ENCODE measurements around the gene ACAT2.
"Not testable (repeated sequence)": the region's sequence is repeated elsewhere in the genome, so short reads cannot be mapped to it uniquely, and the experiment has no call there.

Gene ACAT2

GRCh38 chr6:159790956-159791598, 29.2 kb downstream of the ACAT2 start:
- Histone ChIP-seq H3K4me1 (ENCODE audit: insufficient read depth, insufficient read length) (no peaks in the 10 kb centered on the region), H3K4me3 (ENCODE audit: insufficient read length, low read depth) (peak overlapping the region; percentile 94), H3K9me3 (ENCODE audit: insufficient read depth, low read length) (no peaks in the 10 kb centered on the region), H3K27me3 (ENCODE audit: insufficient read depth, insufficient read length) (no peaks in the 10 kb centered on the region), H3K9ac (ENCODE audit: insufficient read length, low read depth) (peak overlapping the region; percentile 99), H3K36me3 (ENCODE audit: insufficient read depth, insufficient read length, low read length) (peaks cover 65% of the 10 kb centered on the region)
- no peak for DNase-seq (ENCODE audit: low read depth, low spot score)
- TF ChIP-seq YY1 (IDR thresholded peaks at IDR 0.05; ENCODE audit: insufficient read depth, insufficient read length) (no peak), ZNF274 (IDR thresholded peaks at IDR 0.05; ENCODE audit: low read depth, low read length) (no peak), SUZ12 (IDR thresholded peaks at IDR 0.05; ENCODE audit: extremely low read depth, insufficient read depth, insufficient read length) (no peak)

GRCh38 chr6:159794976-159795375, 33.1 kb downstream of the ACAT2 start:
- not testable (repeated sequence) for H3K9ac ChIP-seq (ENCODE audit: insufficient read length, low read depth); H3K4me1 ChIP-seq (ENCODE audit: insufficient read depth, insufficient read length); H3K27me3 ChIP-seq (ENCODE audit: insufficient read depth, insufficient read length); H3K4me3 ChIP-seq (ENCODE audit: insufficient read length, low read depth); H3K9me3 ChIP-seq (ENCODE audit: insufficient read depth, low read length); DNase-seq (ENCODE audit: low read depth, low spot score)
- H3K36me3 ChIP-seq (ENCODE audit: insufficient read depth, insufficient read length, low read length), result peaks cover 75% of the 10 kb centered on the region

DNA sequence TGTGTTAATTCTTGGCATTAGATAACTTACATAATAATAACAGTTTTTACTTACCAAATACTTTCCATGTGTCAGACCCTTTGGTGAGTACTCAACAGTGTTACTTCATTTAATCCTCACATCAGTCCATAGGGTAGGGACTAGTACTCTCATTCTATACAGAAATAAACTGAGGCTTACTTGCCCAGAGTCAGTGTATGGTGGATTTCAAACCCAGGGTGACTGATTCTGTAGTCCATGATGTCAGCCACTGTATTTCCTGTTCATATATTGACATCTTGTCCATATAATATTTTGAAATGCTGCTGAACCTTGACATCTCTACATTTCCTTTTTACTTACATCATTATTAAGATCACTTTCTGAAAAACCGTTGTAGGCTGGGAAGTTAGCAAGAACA, 35.7 kb downstream of the ACAT2 start:
- Histone ChIP-seq H3K27me3 (ENCODE audit: insufficient read depth, insufficient read length) (no peaks in the 10 kb centered on the region), H3K4me1 (ENCODE audit: insufficient read depth, insufficient read length) (no peaks in the 10 kb centered on the region), H3K4me3 (ENCODE audit: insufficient read length, low read depth) (no peak overlapping the region), H3K9ac (ENCODE audit: insufficient read length, low read depth) (no peak overlapping the region), H3K36me3 (ENCODE audit: insufficient read depth, insufficient read length, low read length) (peaks cover 59% of the 10 kb centered on the region), H3K9me3 (ENCODE audit: insufficient read depth, low read length) (no peaks in the 10 kb centered on the region)
- no peak for DNase-seq (ENCODE audit: low read depth, low spot score)
- no peak for TF ChIP-seq SUZ12 (IDR thresholded peaks at IDR 0.05; ENCODE audit: extremely low read depth, insufficient read depth, insufficient read length)
- TF ChIP-seq YY1 (IDR thresholded peaks at IDR 0.05; ENCODE audit: insufficient read depth, insufficient read length), result no peak
- no peak for TF ChIP-seq ZNF274 (IDR thresholded peaks at IDR 0.05; ENCODE audit: low read depth, low read length)

- peaks cover 43% of the 10 kb centered on the region for H3K36me3 ChIP-seq (ENCODE audit: insufficient read depth, insufficient read length, low read length)
- TF ChIP-seq YY1 (IDR thresholded peaks at IDR 0.05; ENCODE audit: insufficient read depth, insufficient read length) (no peak), ZNF274 (IDR thresholded peaks at IDR 0.05; ENCODE audit: low read depth, low read length) (no peak), SUZ12 (IDR thresholded peaks at IDR 0.05; ENCODE audit: extremely low read depth, insufficient read depth, insufficient read length) (no peak)
Observed at GRCh38 chr6:159800141-159800865, 38.5 kb downstream of the ACAT2 start, which contains the start of gene PNLDC1. PNLDC1 (plus strand) TSS chr6:159800276; CDS start chr6:159800308, 32 bp downstream.

DNA sequence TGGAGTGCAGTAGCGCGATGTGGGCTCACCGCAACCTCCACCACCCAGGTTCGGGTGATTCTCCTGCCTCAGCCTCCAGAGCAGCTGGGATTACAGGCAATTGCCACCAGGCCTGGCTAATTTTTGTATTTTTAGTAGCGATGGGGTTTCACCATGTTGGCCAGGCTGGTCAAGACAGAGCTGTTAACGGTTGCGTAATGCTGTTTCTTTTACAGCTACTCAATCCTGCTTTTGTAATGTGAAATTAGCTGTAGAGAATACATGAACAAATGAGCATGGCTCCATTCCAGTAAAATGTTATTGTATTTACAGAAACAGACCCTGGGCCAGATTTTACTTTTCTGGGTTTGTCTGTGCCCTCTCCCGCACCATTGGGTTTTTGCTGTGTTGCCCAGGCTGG, 40.1 kb downstream of the ACAT2 start:
- no peaks in the 10 kb centered on the region for H3K27me3 ChIP-seq (ENCODE audit: insufficient read depth, insufficient read length)
- no peak overlapping the region for H3K4me3 ChIP-seq (ENCODE audit: insufficient read length, low read depth)
- no peak overlapping the region for H3K9ac ChIP-seq (ENCODE audit: insufficient read length, low read depth)
- peaks cover 30% of the 10 kb centered on the region for H3K36me3 ChIP-seq (ENCODE audit: insufficient read depth, insufficient read length, low read length)
- H3K4me1 ChIP-seq (ENCODE audit: insufficient read depth, insufficient read length), result no peaks in the 10 kb centered on the region
- H3K9me3 ChIP-seq (ENCODE audit: insufficient read depth, low read length), result no peaks in the 10 kb centered on the region
- no peak for DNase-seq (ENCODE audit: low read depth, low spot score)
- no peak for TF ChIP-seq YY1 (IDR thresholded peaks at IDR 0.05; ENCODE audit: insufficient read depth, insufficient read length)
- TF ChIP-seq SUZ12 (IDR thresholded peaks at IDR 0.05; ENCODE audit: extremely low read depth, insufficient read depth, insufficient read length), result no peak
- TF ChIP-seq ZNF274 (IDR thresholded peaks at IDR 0.05; ENCODE audit: low read depth, low read length), result no peak

More at GRCh38 chr6:159800141-159800865, 38.5 kb downstream of the ACAT2 start, which contains the start of gene PNLDC1:
- Histone ChIP-seq H3K9ac (ENCODE audit: insufficient read length, low read depth) (no peak within 1 kb of the TSS), H3K27me3 (ENCODE audit: insufficient read depth, insufficient read length) (no peaks in the 10 kb centered on the region), H3K4me3 (ENCODE audit: insufficient read length, low read depth) (no peak within 1 kb of the TSS), H3K9me3 (ENCODE audit: insufficient read depth, low read length) (no peaks in the 10 kb centered on the region), H3K4me1 (ENCODE audit: insufficient read depth, insufficient read length) (no peaks in the 10 kb centered on the region)
- no peak for DNase-seq (ENCODE audit: low read depth, low spot score)

DNA sequence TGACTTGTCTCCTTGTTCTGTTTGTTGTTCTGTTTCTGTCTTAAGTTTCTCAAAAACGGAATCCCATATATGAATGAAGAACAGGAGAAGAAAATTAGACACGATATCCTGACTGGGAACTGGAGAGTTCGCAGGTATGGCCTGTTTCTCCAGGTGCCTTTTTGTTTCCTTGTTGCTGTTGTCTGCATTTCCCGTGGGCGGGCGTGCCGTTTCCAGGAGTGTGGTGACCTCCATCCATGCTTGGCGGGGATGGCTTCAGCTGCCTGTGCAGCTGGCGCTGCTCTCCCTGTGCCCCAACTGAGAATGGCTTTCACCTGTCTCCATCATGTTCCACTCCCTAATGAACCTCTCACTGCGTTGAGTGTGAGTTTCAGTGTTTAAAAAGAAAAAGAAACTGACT, 42.7 kb downstream of the ACAT2 start:
- TF ChIP-seq ZNF274 (IDR thresholded peaks at IDR 0.05; ENCODE audit: low read depth, low read length), result no peak

DNA sequence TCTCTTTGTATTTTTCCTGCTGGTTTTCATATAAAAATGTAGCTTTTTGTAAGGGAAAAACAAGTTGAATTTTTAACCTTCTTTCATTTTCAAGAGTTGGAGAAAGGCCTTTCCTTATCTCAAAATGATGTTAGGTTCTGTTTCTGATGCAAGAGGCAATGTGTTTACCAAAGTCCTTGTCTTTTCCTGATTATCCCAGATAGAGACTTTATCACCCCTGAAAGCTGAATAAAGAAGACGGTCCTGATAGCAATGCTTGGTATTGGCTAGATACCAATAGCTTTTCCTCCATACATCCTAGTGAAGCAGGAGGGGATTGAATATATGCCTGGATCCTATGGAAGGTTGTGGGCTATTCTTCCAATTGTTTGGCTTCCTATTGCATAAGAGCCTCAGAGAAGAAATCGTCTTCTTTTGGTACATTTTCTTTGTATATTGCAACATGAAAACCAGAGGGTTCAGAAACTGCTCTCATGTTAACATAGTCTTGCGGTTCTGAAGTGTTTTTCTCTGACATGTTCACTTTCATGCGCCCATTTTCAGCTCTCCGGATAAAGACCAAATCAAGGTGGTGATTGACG, 43.7 kb downstream of the ACAT2 start:
- Histone ChIP-seq H3K4me1 (ENCODE audit: insufficient read depth, insufficient read length) (no peaks in the 10 kb centered on the region), H3K9ac (ENCODE audit: insufficient read length, low read depth) (no peak overlapping the region), H3K9me3 (ENCODE audit: insufficient read depth, low read length) (no peaks in the 10 kb centered on the region), H3K36me3 (ENCODE audit: insufficient read depth, insufficient read length, low read length) (no peaks in the 10 kb centered on the region), H3K4me3 (ENCODE audit: insufficient read length, low read depth) (no peak overlapping the region), H3K27me3 (ENCODE audit: insufficient read depth, insufficient read length) (no peaks in the 10 kb centered on the region)
- DNase-seq (ENCODE audit: low read depth, low spot score), result no peak
- TF ChIP-seq ZNF274 (IDR thresholded peaks at IDR 0.05; ENCODE audit: low read depth, low read length) (no peak), SUZ12 (IDR thresholded peaks at IDR 0.05; ENCODE audit: extremely low read depth, insufficient read depth, insufficient read length) (no peak), YY1 (IDR thresholded peaks at IDR 0.05; ENCODE audit: insufficient read depth, insufficient read length) (no peak)

More for the DNA sequence above, 42.7 kb downstream of the ACAT2 start:
- Histone ChIP-seq H3K9me3 (ENCODE audit: insufficient read depth, low read length) (no peaks in the 10 kb centered on the region), H3K9ac (ENCODE audit: insufficient read length, low read depth) (no peak overlapping the region), H3K27me3 (ENCODE audit: insufficient read depth, insufficient read length) (no peaks in the 10 kb centered on the region), H3K4me1 (ENCODE audit: insufficient read depth, insufficient read length) (no peaks in the 10 kb centered on the region), H3K36me3 (ENCODE audit: insufficient read depth, insufficient read length, low read length) (peaks cover 7% of the 10 kb centered on the region), H3K4me3 (ENCODE audit: insufficient read length, low read depth) (no peak overlapping the region)
- no peak for DNase-seq (ENCODE audit: low read depth, low spot score)
